ENCODE data around the gene POLR1G. TPM values are rescaled to one million over a fixed set of nuclear protein-coding genes. Genes with fewer than 3 reads are reported as not detected.
A peak's percentile ranks its signal among the peaks of the same experiment; 100 is the strongest.
"Not testable (repeated sequence)": the region's sequence is repeated elsewhere in the genome, so short reads cannot be mapped to it uniquely, and the experiment has no call there.

The POLR1G gene
- polyA plus RNA-seq, 3 donors, result 0.81 to 1.5 (median 1.1) TPM

GRCh38 chr19:45409557-45409920 lies 3.1 kb downstream of the POLR1G start:
- intact Hi-C loops (cut with micrococcal nuclease), result loop anchor here in 1 of 2 donors (5.0 to 10.0 kb wide), 2 partner anchors 37 to 225 kb away; partner anchors contain the start of genes EML2 and ERCC2
- Histone ChIP-seq H3K4me2 (replicated peaks; ENCODE audit: extremely low read depth, low read length, poor library complexity, severe bottlenecking) (peak overlapping the region; percentile 53), H3K79me2 (ENCODE audit: insufficient read depth, low read length) (no peaks in the 10 kb centered on the region), H3K9me3 (replicated peaks in 1 of 2; ENCODE audit: control insufficient read depth in 1 of 2, insufficient read depth in 1 of 2, low read length in 2 of 2) (peaks cover 0 to 3% of the 10 kb centered on the region in 2 donors), H3K9ac (ENCODE audit: insufficient read depth, low read length, poor library complexity, severe bottlenecking) (no peak overlapping the region), H4K20me1 (ENCODE audit: insufficient read depth, low read length) (peaks cover 9% of the 10 kb centered on the region), H3K27ac (ENCODE audit: low read depth in 1 of 2, low read length in 2 of 2) (peak overlapping the region; percentile 11 to 30), H3K27me3 (ENCODE audit: control insufficient read depth in 2 of 2, insufficient read depth in 2 of 2, low read length in 2 of 2) (peaks cover 4 to 7% of the 10 kb centered on the region in 2 donors), H3K4me1 (ENCODE audit: control insufficient read depth in 1 of 2, insufficient read depth in 2 of 2, low read length in 2 of 2) (peaks cover 48 to 55% of the 10 kb centered on the region in 2 donors), H3K4me3 (replicated peaks in 1 of 3; ENCODE audit: low read depth in 2 of 3, low read length in 3 of 3) (peak overlapping the region in 1 of 3 experiments; percentile 36), H2AFZ (ENCODE audit: insufficient read depth, low read depth, low read length, poor library complexity, severe bottlenecking) (no peak overlapping the region), H3K36me3 (replicated peaks in 1 of 2; ENCODE audit: control insufficient read depth in 1 of 2, insufficient read depth in 2 of 2, low read length in 2 of 2) (peaks cover 17 to 21% of the 10 kb centered on the region in 2 donors)
- Mint-ChIP-seq H3K9me3 (peaks cover 0 to 6% (median 3%) of the 10 kb centered on the region in 7 donors), H3K4me3 (peak overlapping the region; percentile 24 to 57), H3K27ac (peak overlapping the region; percentile 1 to 79 (median 35)), H3K4me1 (peaks cover 41% of the 10 kb centered on the region), H3K27me3 (ENCODE audit: low read depth in 3 of 3) (peaks cover 8 to 9% (median 9%) of the 10 kb centered on the region in 3 donors), H3K36me3 (peaks cover 22 to 32% of the 10 kb centered on the region in 2 donors)
- no peak for TF ChIP-seq CTCF (IDR thresholded peaks at IDR 0.05)
- WGBS (ENCODE audit: insufficient coverage), result no CpG with 5 or more reads among the region's 4 CpGs
- peak in 2 of 3 donors; percentile 46 to 63 for DNase-seq

- intact Hi-C loops (cut with micrococcal nuclease); H3K27ac ChIP-seq (ENCODE audit: low read depth in 1 of 2, low read length in 2 of 2): not testable (repeated sequence)
Measured at GRCh38 chr19:45410330-45410729, 3.9 kb downstream of the POLR1G start.

More at GRCh38 chr19:45410330-45410729, 3.9 kb downstream of the POLR1G start:
- not testable (repeated sequence) for H3K9me3 ChIP-seq (replicated peaks in 1 of 2; ENCODE audit: control insufficient read depth in 1 of 2, insufficient read depth in 1 of 2, low read length in 2 of 2); H4K20me1 ChIP-seq (ENCODE audit: insufficient read depth, low read length); H3K27me3 ChIP-seq (ENCODE audit: control insufficient read depth in 2 of 2, insufficient read depth in 2 of 2, low read length in 2 of 2); H3K4me2 ChIP-seq (replicated peaks; ENCODE audit: extremely low read depth, low read length, poor library complexity, severe bottlenecking); H2AFZ ChIP-seq (ENCODE audit: insufficient read depth, low read depth, low read length, poor library complexity, severe bottlenecking); H3K4me3 ChIP-seq (replicated peaks in 1 of 3; ENCODE audit: low read depth in 2 of 3, low read length in 3 of 3); H3K9ac ChIP-seq (ENCODE audit: insufficient read depth, low read length, poor library complexity, severe bottlenecking); H3K9me3 Mint-ChIP-seq; H3K4me3 Mint-ChIP-seq; DNase-seq; H3K27me3 Mint-ChIP-seq (ENCODE audit: low read depth in 3 of 3); H3K79me2 ChIP-seq (ENCODE audit: insufficient read depth, low read length)
- peaks cover 40 to 47% of the 10 kb centered on the region in 2 donors for H3K4me1 ChIP-seq (ENCODE audit: control insufficient read depth in 1 of 2, insufficient read depth in 2 of 2, low read length in 2 of 2)
- H3K36me3 ChIP-seq (replicated peaks in 1 of 2; ENCODE audit: control insufficient read depth in 1 of 2, insufficient read depth in 2 of 2, low read length in 2 of 2), result peaks cover 21 to 29% of the 10 kb centered on the region in 2 donors
- H3K36me3 Mint-ChIP-seq, result peaks cover 27 to 37% of the 10 kb centered on the region in 2 donors
- H3K4me1 Mint-ChIP-seq, result peaks cover 33% of the 10 kb centered on the region
- no CpG with 5 or more reads among the region's 4 CpGs for WGBS (ENCODE audit: insufficient coverage)
- H3K27ac Mint-ChIP-seq, result peak overlapping the region in 2 of 7 donors; percentile 1 to 42
